Measurements from ENCODE around the gene NRIP3.
"Not testable (repeated sequence)": the region's sequence is repeated elsewhere in the genome, so short reads cannot be mapped to it uniquely, and the experiment has no call there.

Gene NRIP3

GRCh38 chr11:9008661-9009060 is 4.9 kb upstream of the NRIP3 start:
- no peak for TF ChIP-seq JUND (IDR thresholded peaks at IDR 0.05; ENCODE audit: low read depth)
- in situ Hi-C loops (cut with HindIII; ENCODE audit: low pct_unique_long_range_greater_than_20kb, low sequenced_read_pairs): no loop called here
- DNase-seq (ENCODE audit: low read depth in 1 of 2, low spot score in 1 of 2): no peak

GRCh38 chr11:9008011-9008550 is 4.3 kb upstream of the NRIP3 start:
- in situ Hi-C loops (cut with HindIII; ENCODE audit: low pct_unique_long_range_greater_than_20kb, low sequenced_read_pairs): no loop called here
- no peak for DNase-seq (ENCODE audit: low read depth in 1 of 2, low spot score in 1 of 2)
- no peak for TF ChIP-seq JUND (IDR thresholded peaks at IDR 0.05; ENCODE audit: low read depth)

GRCh38 chr11:9005087-9005486 is 1.3 kb upstream of the NRIP3 start:
- DNase-seq (ENCODE audit: low read depth in 1 of 2, low spot score in 1 of 2): no peak
- in situ Hi-C loops (cut with HindIII; ENCODE audit: low pct_unique_long_range_greater_than_20kb, low sequenced_read_pairs): no loop called here
- TF ChIP-seq JUND (IDR thresholded peaks at IDR 0.05; ENCODE audit: low read depth): no peak

- in situ Hi-C loops (cut with HindIII; ENCODE audit: low pct_unique_long_range_greater_than_20kb, low sequenced_read_pairs): no loop called here
- no peak for DNase-seq (ENCODE audit: low read depth in 1 of 2, low spot score in 1 of 2)
Observed at GRCh38 chr11:9004183-9004926, 554 bp upstream of the NRIP3 start.

GRCh38 chr11:9002920-9003572 is 755 bp downstream of the NRIP3 start:
- DNase-seq (ENCODE audit: low read depth in 1 of 2, low spot score in 1 of 2): no peak
- in situ Hi-C loops (cut with HindIII; ENCODE audit: low pct_unique_long_range_greater_than_20kb, low sequenced_read_pairs): no loop called here
- TF ChIP-seq JUND (IDR thresholded peaks at IDR 0.05; ENCODE audit: low read depth): no peak

More at GRCh38 chr11:9004183-9004926, 554 bp upstream of the NRIP3 start:
- TF ChIP-seq JUND (IDR thresholded peaks at IDR 0.05; ENCODE audit: low read depth): no peak

GRCh38 chr11:9001736-9002135 is 2.1 kb downstream of the NRIP3 start:
- DNase-seq (ENCODE audit: low read depth in 1 of 2, low spot score in 1 of 2): no peak
- TF ChIP-seq JUND (IDR thresholded peaks at IDR 0.05; ENCODE audit: low read depth): no peak
- in situ Hi-C loops (cut with HindIII; ENCODE audit: low pct_unique_long_range_greater_than_20kb, low sequenced_read_pairs): no loop called here

- in situ Hi-C loops (cut with HindIII; ENCODE audit: low pct_unique_long_range_greater_than_20kb, low sequenced_read_pairs): no loop called here
- DNase-seq (ENCODE audit: low read depth in 1 of 2, low spot score in 1 of 2): no peak
- TF ChIP-seq JUND (IDR thresholded peaks at IDR 0.05; ENCODE audit: low read depth): no peak
Observed at GRCh38 chr11:8998017-8998416, 5.8 kb downstream of the NRIP3 start.

- in situ Hi-C loops (cut with HindIII; ENCODE audit: low pct_unique_long_range_greater_than_20kb, low sequenced_read_pairs): no loop called here
- TF ChIP-seq JUND (IDR thresholded peaks at IDR 0.05; ENCODE audit: low read depth): no peak
- DNase-seq (ENCODE audit: low read depth in 1 of 2, low spot score in 1 of 2): no peak
Observed at GRCh38 chr11:8997451-8997850, 6.3 kb downstream of the NRIP3 start.

- no peak for TF ChIP-seq JUND (IDR thresholded peaks at IDR 0.05; ENCODE audit: low read depth)
- in situ Hi-C loops (cut with HindIII; ENCODE audit: low pct_unique_long_range_greater_than_20kb, low sequenced_read_pairs): no loop called here
- DNase-seq (ENCODE audit: low read depth in 1 of 2, low spot score in 1 of 2): no peak
Observed at GRCh38 chr11:8989453-8989852, 14.3 kb downstream of the NRIP3 start.

- no peak for DNase-seq (ENCODE audit: low read depth in 1 of 2, low spot score in 1 of 2)
- in situ Hi-C loops (cut with HindIII; ENCODE audit: low pct_unique_long_range_greater_than_20kb, low sequenced_read_pairs): no loop called here
- TF ChIP-seq JUND (IDR thresholded peaks at IDR 0.05; ENCODE audit: low read depth): no peak
Observed at GRCh38 chr11:8988329-8989234, 15.2 kb downstream of the NRIP3 start.

GRCh38 chr11:8987446-8987845 is 16.4 kb downstream of the NRIP3 start:
- TF ChIP-seq JUND (IDR thresholded peaks at IDR 0.05; ENCODE audit: low read depth): no peak
- DNase-seq (ENCODE audit: low read depth in 1 of 2, low spot score in 1 of 2): no peak
- in situ Hi-C loops (cut with HindIII; ENCODE audit: low pct_unique_long_range_greater_than_20kb, low sequenced_read_pairs): no loop called here

- in situ Hi-C loops (cut with HindIII; ENCODE audit: low pct_unique_long_range_greater_than_20kb, low sequenced_read_pairs); DNase-seq (ENCODE audit: low read depth in 1 of 2, low spot score in 1 of 2): not testable (repeated sequence)
Observed at GRCh38 chr11:8986772-8987171, 17.0 kb downstream of the NRIP3 start.
